IMR-90 (cell line): Measurements from ENCODE around the gene SLAMF6. TPM values are rescaled to one million over a fixed set of nuclear protein-coding genes. Genes with fewer than 3 reads are reported as not detected.
"Not testable (repeated sequence)": the region's sequence is repeated elsewhere in the genome, so short reads cannot be mapped to it uniquely, and the experiment has no call there.

Experiments used
- ATAC-seq: fragments of 200-7000 bp; cut with Tn5 transposase; 2 replicates; pipeline ENCODE4 v1.9.1; 2020; ENCODE audit warnings: low read depth, mild to moderate bottlenecking, moderate library complexity
- BruUV-seq: library from RNA; stranded (reverse); fragments of 400-500 nt; replicated peaks from 2 replicates; lab custom pipeline; 2021; lab: Mats Ljungman, UMichigan
- CTCF ChIA-PET: fragments of 300-600 bp; formaldehyde crosslinking; extraction: SDS; loops from one replicate; lab custom pipeline; 2021; ENCODE audit warnings: antibody characterized with exemption; lab: Yijun Ruan, JAX
- POLR2A ChIA-PET: fragments of 300-600 bp; sonication (Branson Sonifier 250); formaldehyde crosslinking; loops from one replicate; lab custom pipeline; 2022; ENCODE audit warnings: antibody characterized with exemption; ENCODE audit not compliant: unreplicated experiment; lab: Charles Lee
- DNase-seq: peaks from one replicate; pipeline ENCODE4 v3.0.0; 2013
- H2AFZ ChIP-seq: replicated peaks from 2 replicates; pipeline ENCODE3; 2013; ENCODE audit warnings: low read length, mild to moderate bottlenecking; ENCODE audit not compliant: poor library complexity
- H2AK5ac ChIP-seq: 2 replicates; pipeline ENCODE4 v1.6.1; 2013; ENCODE audit warnings: low read depth, low read length, inconsistent platforms
- H2AK9ac ChIP-seq: replicated peaks from 2 replicates; pipeline ENCODE3; 2013; ENCODE audit warnings: mild to moderate bottlenecking, low read depth, low read length, moderate library complexity; ENCODE audit not compliant: poor library complexity
- H2BK120ac ChIP-seq: 2 replicates; pipeline ENCODE4 v1.6.1; 2013; ENCODE audit warnings: low read depth, low read length, inconsistent platforms
- H2BK15ac ChIP-seq: 3 replicates; pipeline ENCODE4 v1.6.1; 2013; ENCODE audit warnings: low read depth, low read length, inconsistent platforms
- H2BK20ac ChIP-seq: 2 replicates; pipeline ENCODE4 v1.6.1; 2013; ENCODE audit warnings: low read depth, mild to moderate bottlenecking, inconsistent platforms, low read length, moderate library complexity
- H2BK5ac ChIP-seq: 2 replicates; pipeline ENCODE4 v1.6.1; 2013; ENCODE audit warnings: mild to moderate bottlenecking, low read depth, low read length, inconsistent platforms; ENCODE audit not compliant: poor library complexity, severe bottlenecking
- H3K14ac ChIP-seq: replicated peaks from 2 replicates; pipeline ENCODE4 v1.6.1; 2013; ENCODE audit warnings: low read depth, low read length, inconsistent platforms
- H3K18ac ChIP-seq: 2 replicates; pipeline ENCODE4 v1.6.1; 2013; ENCODE audit warnings: low read depth, low read length, control low read depth
- H3K23ac ChIP-seq: 2 replicates; pipeline ENCODE4 v1.6.1; 2013; ENCODE audit warnings: low read depth, low read length, inconsistent platforms
- H3K27ac ChIP-seq: 2 replicates; pipeline ENCODE4 v1.5.1; 2013; ENCODE audit warnings: mild to moderate bottlenecking, control low read depth, low read length; ENCODE audit not compliant: insufficient read depth
- H3K27me3 ChIP-seq: 2 replicates; pipeline ENCODE4 v1.6.1; 2013; ENCODE audit warnings: low read length; ENCODE audit not compliant: control insufficient read depth, insufficient read depth
- H3K36me3 ChIP-seq: 2 replicates; pipeline ENCODE4 v1.6.1; 2013; ENCODE audit warnings: low read length, mixed read lengths; ENCODE audit not compliant: control insufficient read depth, insufficient read depth
- H3K4ac ChIP-seq: 2 replicates; pipeline ENCODE4 v1.6.1; 2013; ENCODE audit warnings: low read depth, low read length, inconsistent platforms
- H3K4me1 ChIP-seq: 2 replicates; pipeline ENCODE4 v1.6.1; 2013; ENCODE audit warnings: low read length, mixed read lengths; ENCODE audit not compliant: control insufficient read depth, insufficient read depth
- H3K4me2 ChIP-seq: 2 replicates; pipeline ENCODE4 v1.6.1; 2013; ENCODE audit warnings: low read depth, mild to moderate bottlenecking, control low read depth, low read length, moderate library complexity
- H3K4me3 ChIP-seq: 2 replicates; pipeline ENCODE4 v1.5.1; 2013; ENCODE audit warnings: low read depth, mild to moderate bottlenecking, control low read depth, low read length, moderate library complexity; ENCODE audit not compliant: insufficient read depth
- H3K56ac ChIP-seq: 2 replicates; pipeline ENCODE4 v1.6.1; 2013; ENCODE audit warnings: low read length, inconsistent platforms; ENCODE audit not compliant: insufficient read depth; ENCODE audit errors: extremely low read depth
- H3K79me1 ChIP-seq, 2 experiments: 2 replicates each; pipeline ENCODE4 v1.6.1; 2013; ENCODE audit warnings: low read length in 2 of 2, inconsistent platforms in 1 of 2, low read depth in 1 of 2
- H3K9ac ChIP-seq: 2 replicates; pipeline ENCODE4 v1.6.1; 2013; ENCODE audit warnings: low read depth, low read length, control low read depth
- H3K9me1 ChIP-seq: 2 replicates; pipeline ENCODE4 v1.6.1; 2013; ENCODE audit warnings: low read length, inconsistent platforms; ENCODE audit not compliant: insufficient read depth
- H3K9me3 ChIP-seq: 2 replicates; pipeline ENCODE4 v1.6.1; 2013; ENCODE audit warnings: low read length; ENCODE audit not compliant: control insufficient read depth, insufficient read depth
- H4K20me1 ChIP-seq: 2 replicates; pipeline ENCODE4 v1.6.1; 2013; ENCODE audit warnings: low read length, inconsistent platforms; ENCODE audit not compliant: insufficient read depth
- H4K5ac ChIP-seq: 2 replicates; pipeline ENCODE4 v1.6.1; 2013; ENCODE audit warnings: mild to moderate bottlenecking, low read depth, low read length, control low read depth
- H4K8ac ChIP-seq, 2 experiments: 2 replicates each; pipeline ENCODE4 v1.6.1; 2013; ENCODE audit warnings: low read depth in 2 of 2, low read length in 2 of 2, control low read depth in 1 of 2, inconsistent platforms in 1 of 2
- H4K91ac ChIP-seq: 2 replicates; pipeline ENCODE4 v1.6.1; 2013; ENCODE audit warnings: low read depth, low read length, inconsistent platforms; ENCODE audit not compliant: insufficient read depth
- WGBS, 2 experiments: methylation state at CpG; one replicate each; pipeline versions ENCODE4 v1.1.5 to v1.1.7; 2013; ENCODE audit warnings: missing lambda C conversion rate in 2 of 2; ENCODE audit not compliant: insufficient read length in 1 of 2; ENCODE audit errors: extremely low coverage in 2 of 2; 5-methylcytosine and 5-hydroxymethylcytosine counted together
- dilution Hi-C: fragments of 300-500 bp; cut with HindIII; formaldehyde crosslinking; loops from one replicate; pipeline ENCODE4 v1.14.3; 2018; ENCODE audit warnings: low sequenced_read_pairs; ENCODE audit not compliant: unreplicated experiment
- in situ Hi-C: fragments of 300-500 bp; cut with MboI; formaldehyde crosslinking; loops from 3 replicates; pipeline ENCODE4 v1.14.3; 2019; ENCODE audit warnings: low sequenced_read_pairs, inconsistent platforms, mixed read lengths
- intact Hi-C: fragments of 100-400 bp; cut with micrococcal nuclease; formaldehyde crosslinking; loops from 2 replicates; pipeline ENCODE4 v1.10.0; 2022
- polyA plus RNA-seq, 3 experiments: library from polyadenylated mRNA; depleted of rRNA; stranded (reverse); fragments of >200 nt; gene quantifications; 2 replicates each; pipeline ENCODE4 v1.2.3, GENCODE V29; 2012; ENCODE audit warnings: low replicate concordance in 1 of 3
- total RNA-seq: library from RNA; depleted of rRNA; stranded (reverse); fragments of >200 nt; gene quantifications from 2 replicates; pipeline ENCODE4 v1.2.3, GENCODE V29; 2012

Gene SLAMF6
- total and polyA plus RNA-seq, 2 of the 4 experiments (the other 2 are of a cell fraction): not detected

- POLR2A ChIA-PET, H2BK120ac ChIP-seq, H3K79me1 ChIP-seq, H3K4me3 ChIP-seq, H4K20me1 ChIP-seq, H3K36me3 ChIP-seq, H3K9ac ChIP-seq, dilution Hi-C loops, H3K4ac ChIP-seq, CTCF ChIA-PET, H2AFZ ChIP-seq, H3K9me1 ChIP-seq, H3K27me3 ChIP-seq, BruUV-seq, H2BK20ac ChIP-seq, intact Hi-C loops, H3K14ac ChIP-seq, H3K4me1 ChIP-seq, H3K23ac ChIP-seq, H3K4me2 ChIP-seq, H3K56ac ChIP-seq, H4K91ac ChIP-seq, H3K27ac ChIP-seq, H4K8ac ChIP-seq, H2AK9ac ChIP-seq, ATAC-seq, H2BK5ac ChIP-seq, H3K18ac ChIP-seq, DNase-seq, in situ Hi-C loops, H2AK5ac ChIP-seq, H3K9me3 ChIP-seq, H2BK15ac ChIP-seq, H4K5ac ChIP-seq: not testable (repeated sequence)
- WGBS, 2 experiments: no CpG with 5 or more reads among the region's 2 CpGs
These were observed 5.5 kb downstream of the SLAMF6 start for GRCh38 chr1:160517519-160517918.

DNA sequence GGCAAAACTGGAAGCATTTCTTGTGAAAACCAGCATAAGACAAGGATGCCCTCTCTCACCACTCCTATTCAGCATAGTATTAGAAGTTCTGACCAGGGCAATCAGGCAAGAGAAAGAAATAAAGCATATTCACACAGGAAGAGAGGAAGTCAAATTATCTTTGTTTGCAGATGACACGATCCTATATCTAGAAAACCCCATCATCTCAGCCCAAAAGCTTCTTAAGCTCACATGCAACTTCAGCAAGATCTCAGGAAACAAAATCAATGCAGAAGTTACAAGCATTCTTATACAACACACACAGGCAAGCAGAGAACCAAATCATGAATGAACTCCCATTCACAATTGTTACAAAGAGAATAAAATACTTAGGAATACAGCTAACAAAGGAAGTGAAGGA lies 7.1 kb downstream of the SLAMF6 start:
- H3K4me3 ChIP-seq, H2AK9ac ChIP-seq, H4K20me1 ChIP-seq, H2BK120ac ChIP-seq, ATAC-seq, H3K27ac ChIP-seq, intact Hi-C loops, H3K9ac ChIP-seq, H3K56ac ChIP-seq, H2BK15ac ChIP-seq, H4K8ac ChIP-seq, BruUV-seq, H4K91ac ChIP-seq, H3K9me3 ChIP-seq, H3K23ac ChIP-seq, H3K18ac ChIP-seq, H3K36me3 ChIP-seq, H2BK5ac ChIP-seq, H3K79me1 ChIP-seq, H3K4me1 ChIP-seq, H3K14ac ChIP-seq, DNase-seq, H2BK20ac ChIP-seq, CTCF ChIA-PET, H2AFZ ChIP-seq, H2AK5ac ChIP-seq, in situ Hi-C loops, POLR2A ChIA-PET, H3K4ac ChIP-seq, H4K5ac ChIP-seq, H3K27me3 ChIP-seq, H3K4me2 ChIP-seq, H3K9me1 ChIP-seq, dilution Hi-C loops: not testable (repeated sequence)
- WGBS, 2 experiments: no CpG with 5 or more reads among the region's 1 CpG
